BJ (cell line): ENCODE measurements around the gene RAB7B. TPM values are rescaled to one million over a fixed set of nuclear protein-coding genes. Genes with fewer than 3 reads are reported as not detected.

ENCODE experiments used
- CTCF ChIA-PET: fragments of 350-600 bp; formaldehyde crosslinking; extraction: SDS; loops from one replicate; lab custom pipeline; 2021; ENCODE audit warnings: antibody characterized with exemption, inconsistent platforms; lab: Yijun Ruan, JAX
- POLR2A ChIA-PET: fragments of 300-600 bp; sonication (Branson Sonifier 250); formaldehyde crosslinking; extraction: SDS; loops from one replicate; lab custom pipeline; 2021; ENCODE audit warnings: antibody characterized with exemption; lab: Charles Lee
- DNase-seq: peaks from one replicate; pipeline ENCODE4 v3.0.0-alpha.2; 2011; ENCODE audit warnings: low read depth
- H3K27me3 ChIP-seq: 2 replicates; pipeline ENCODE4 v1.6.0; 2011; ENCODE audit warnings: low read length; ENCODE audit not compliant: control insufficient read depth, insufficient read depth
- H3K36me3 ChIP-seq: 2 replicates; pipeline ENCODE4 v1.5.1; 2011; ENCODE audit warnings: low read length; ENCODE audit not compliant: control insufficient read depth, insufficient read depth
- H3K4me3 ChIP-seq: 2 replicates; pipeline ENCODE4 v1.5.1; 2011; ENCODE audit warnings: low read depth, mild to moderate bottlenecking, control low read depth, low read length
- polyA plus RNA-seq: library from polyadenylated mRNA; depleted of rRNA; stranded (reverse); fragments of >200 nt; gene quantifications from 2 replicates; pipeline ENCODE4 v1.2.3, GENCODE V29; 2011
- TF ChIP-seq, protein P1 (sequence below): IDR thresholded peaks from 2 replicates; pipeline ENCODE4 v1.5.1; 2011; ENCODE audit warnings: low read depth, mild to moderate bottlenecking, control low read depth, inconsistent platforms, low read length, moderate library complexity; ENCODE audit not compliant: insufficient read depth

RAB7B gene
- polyA plus RNA-seq, 1 experiment = 11.3 TPM

- no peaks in the 10 kb centered on the region for H3K36me3 ChIP-seq
- TF ChIP-seq, protein P1, sequence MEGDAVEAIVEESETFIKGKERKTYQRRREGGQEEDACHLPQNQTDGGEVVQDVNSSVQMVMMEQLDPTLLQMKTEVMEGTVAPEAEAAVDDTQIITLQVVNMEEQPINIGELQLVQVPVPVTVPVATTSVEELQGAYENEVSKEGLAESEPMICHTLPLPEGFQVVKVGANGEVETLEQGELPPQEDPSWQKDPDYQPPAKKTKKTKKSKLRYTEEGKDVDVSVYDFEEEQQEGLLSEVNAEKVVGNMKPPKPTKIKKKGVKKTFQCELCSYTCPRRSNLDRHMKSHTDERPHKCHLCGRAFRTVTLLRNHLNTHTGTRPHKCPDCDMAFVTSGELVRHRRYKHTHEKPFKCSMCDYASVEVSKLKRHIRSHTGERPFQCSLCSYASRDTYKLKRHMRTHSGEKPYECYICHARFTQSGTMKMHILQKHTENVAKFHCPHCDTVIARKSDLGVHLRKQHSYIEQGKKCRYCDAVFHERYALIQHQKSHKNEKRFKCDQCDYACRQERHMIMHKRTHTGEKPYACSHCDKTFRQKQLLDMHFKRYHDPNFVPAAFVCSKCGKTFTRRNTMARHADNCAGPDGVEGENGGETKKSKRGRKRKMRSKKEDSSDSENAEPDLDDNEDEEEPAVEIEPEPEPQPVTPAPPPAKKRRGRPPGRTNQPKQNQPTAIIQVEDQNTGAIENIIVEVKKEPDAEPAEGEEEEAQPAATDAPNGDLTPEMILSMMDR = no peak
- no peak for DNase-seq
- H3K4me3 ChIP-seq = no peak overlapping the region
- no peaks in the 10 kb centered on the region for H3K27me3 ChIP-seq
- CTCF ChIA-PET = interaction anchor here (0.6 kb wide), 1 partner anchor 23 kb away, joined by 3 read pairs; no protein-coding TSS in a partner anchor
- POLR2A ChIA-PET = no interaction called here
Observed at GRCh38 chr1:205936846-205937586, 66.2 kb downstream of the RAB7B start.

- H3K4me3 ChIP-seq = no peak overlapping the region
- DNase-seq = no peak
- CTCF ChIA-PET = interaction anchor here (0.6 kb wide), 1 partner anchor 24 kb away, joined by 3 read pairs; no protein-coding TSS in a partner anchor
- TF ChIP-seq, protein P1 = no peak
- no peaks in the 10 kb centered on the region for H3K27me3 ChIP-seq
- H3K36me3 ChIP-seq = no peaks in the 10 kb centered on the region
- POLR2A ChIA-PET = no interaction called here
Observed at GRCh38 chr1:205936311-205936710, 66.9 kb downstream of the RAB7B start.

GRCh38 chr1:205935869-205936268 lies 67.3 kb downstream of the RAB7B start:
- DNase-seq = no peak
- ChIA-PET CTCF (no interaction called here), POLR2A (no interaction called here)
- H3K36me3 ChIP-seq = no peaks in the 10 kb centered on the region
- TF ChIP-seq, protein P1 = no peak
- no peak overlapping the region for H3K4me3 ChIP-seq
- no peaks in the 10 kb centered on the region for H3K27me3 ChIP-seq

DNA sequence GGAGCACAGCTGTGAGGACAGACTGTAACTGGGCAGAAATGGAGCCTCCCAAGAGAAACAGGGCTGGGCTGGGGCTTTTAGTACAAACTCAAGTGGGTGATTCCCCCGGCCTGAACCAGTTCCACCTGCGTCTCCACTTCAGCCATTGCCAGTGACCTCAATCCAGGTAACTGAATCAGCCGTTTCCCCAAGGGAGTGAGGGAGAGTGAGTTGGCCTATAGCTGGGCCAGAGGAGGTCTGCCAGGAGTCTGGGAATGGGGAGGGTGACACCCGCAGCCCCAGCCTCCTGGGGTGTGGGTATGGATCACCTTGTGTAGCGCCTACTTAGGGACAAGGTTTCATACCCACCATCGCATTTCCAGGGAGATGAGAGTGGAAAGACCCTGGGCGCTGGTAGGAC lies 68.4 kb downstream of the RAB7B start:
- POLR2A ChIA-PET = no interaction called here
- no peak for DNase-seq
- H3K36me3 ChIP-seq = no peaks in the 10 kb centered on the region
- CTCF ChIA-PET = interaction anchor here (0.8 to 8.7 kb wide), 4 partner anchors 15 to 47 kb away, joined by 3 to 46 read pairs (median 6); no protein-coding TSS in a partner anchor
- no peak overlapping the region for H3K4me3 ChIP-seq
- no peaks in the 10 kb centered on the region; the same call in none of the 2 replicates for H3K27me3 ChIP-seq
- TF ChIP-seq, protein P1 = no peak
